Ectodermal cell (in vitro differentiated cells): ENCODE results near the gene PPM1L.

Experiments
- H3K27ac ChIP-seq: 2 replicates; pipeline ENCODE4 v1.7.0; 2013; ENCODE audit warnings: mild to moderate bottlenecking, low read depth, low read length; ENCODE audit not compliant: insufficient read depth, poor library complexity, severe bottlenecking
- H3K27me3 ChIP-seq: 2 replicates; pipeline ENCODE4 v1.7.0; 2013; ENCODE audit warnings: mild to moderate bottlenecking, low read length; ENCODE audit not compliant: insufficient read depth, control insufficient read depth, poor library complexity, severe bottlenecking
- H3K36me3 ChIP-seq: one replicate; pipeline ENCODE4 v1.7.0; 2013; ENCODE audit warnings: low read length; ENCODE audit not compliant: control insufficient read depth, insufficient read depth
- H3K4me1 ChIP-seq: one replicate; pipeline ENCODE4 v1.7.0; 2013; ENCODE audit warnings: low read length; ENCODE audit not compliant: control insufficient read depth, insufficient read depth
- H3K4me3 ChIP-seq: 2 replicates; pipeline ENCODE4 v1.7.0; 2013; ENCODE audit warnings: low read depth, low read length, control low read depth; ENCODE audit not compliant: insufficient read depth
- H3K9me3 ChIP-seq: 2 replicates; pipeline ENCODE4 v1.7.0; 2013; ENCODE audit warnings: mild to moderate bottlenecking, low read length, moderate library complexity; ENCODE audit not compliant: control insufficient read depth
- WGBS, 2 experiments: methylation state at CpG; one replicate each; pipeline ENCODE4 v1.1.7; 2013; ENCODE audit warnings: missing lambda C conversion rate in 2 of 2; 5-methylcytosine and 5-hydroxymethylcytosine counted together

The PPM1L gene

GRCh38 chr3:161038725-161039124 lies 282.7 kb downstream of the PPM1L start:
- Histone ChIP-seq H3K36me3 (no peaks in the 10 kb centered on the region), H3K27ac (no peak overlapping the region), H3K4me3 (no peak overlapping the region), H3K27me3 (peaks cover 5% of the 10 kb centered on the region), H3K9me3 (no peaks in the 10 kb centered on the region), H3K4me1 (peaks cover 7% of the 10 kb centered on the region)
- 92 to 94% methylated on average over 3 of the region's 3 CpGs for WGBS, 2 experiments

GRCh38 chr3:161042023-161042501 lies 286.0 kb downstream of the PPM1L start:
- no peak overlapping the region for H3K27ac ChIP-seq
- no peaks in the 10 kb centered on the region for H3K36me3 ChIP-seq
- H3K4me1 ChIP-seq: peaks cover 7% of the 10 kb centered on the region
- 52 to 73% methylated on average over 2 of the region's 2 CpGs for WGBS, 2 experiments
- H3K4me3 ChIP-seq: no peak overlapping the region
- H3K27me3 ChIP-seq: peaks cover 6% of the 10 kb centered on the region
- H3K9me3 ChIP-seq: no peaks in the 10 kb centered on the region

DNA sequence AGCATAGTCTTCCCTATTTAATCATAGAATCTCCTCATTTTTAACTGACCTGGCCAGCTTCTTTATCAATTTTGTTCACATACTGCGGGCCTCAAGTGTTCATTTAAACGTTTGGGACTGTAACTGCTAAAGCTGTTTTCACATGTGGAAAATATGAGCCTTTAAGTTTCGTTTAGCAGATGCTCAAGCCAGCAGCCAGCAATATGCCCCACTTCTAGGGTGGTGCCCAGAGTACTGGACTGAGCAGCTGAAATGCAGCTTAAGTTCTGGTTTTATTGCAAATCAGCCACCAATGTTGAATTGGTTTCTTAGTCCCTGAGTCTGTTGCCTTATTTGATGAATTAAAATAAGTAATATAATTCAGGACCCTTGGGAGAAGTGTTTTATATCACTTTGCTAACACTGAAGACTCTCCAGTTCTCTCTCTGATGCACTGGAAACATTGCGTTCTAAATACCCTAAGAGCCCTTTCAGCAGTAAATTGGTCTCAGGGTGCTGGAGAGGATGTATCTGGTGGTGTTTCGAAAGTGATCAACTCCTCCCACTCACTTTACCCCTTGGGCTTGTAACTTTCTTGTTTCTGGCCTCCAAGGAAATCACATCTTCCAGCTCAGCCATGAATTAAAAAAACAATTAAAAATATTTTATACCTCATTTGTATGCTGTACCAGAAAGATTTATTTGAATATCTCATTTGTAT lies 287.5 kb downstream of the PPM1L start:
- peaks cover 6% of the 10 kb centered on the region for H3K27me3 ChIP-seq
- no peak overlapping the region for H3K4me3 ChIP-seq
- no peaks in the 10 kb centered on the region for H3K36me3 ChIP-seq
- H3K9me3 ChIP-seq: no peaks in the 10 kb centered on the region
- no peak overlapping the region for H3K27ac ChIP-seq
- peaks cover 7% of the 10 kb centered on the region for H3K4me1 ChIP-seq
- WGBS, 2 experiments: 91 to 93% methylated on average over 5 of the region's 5 CpGs

DNA sequence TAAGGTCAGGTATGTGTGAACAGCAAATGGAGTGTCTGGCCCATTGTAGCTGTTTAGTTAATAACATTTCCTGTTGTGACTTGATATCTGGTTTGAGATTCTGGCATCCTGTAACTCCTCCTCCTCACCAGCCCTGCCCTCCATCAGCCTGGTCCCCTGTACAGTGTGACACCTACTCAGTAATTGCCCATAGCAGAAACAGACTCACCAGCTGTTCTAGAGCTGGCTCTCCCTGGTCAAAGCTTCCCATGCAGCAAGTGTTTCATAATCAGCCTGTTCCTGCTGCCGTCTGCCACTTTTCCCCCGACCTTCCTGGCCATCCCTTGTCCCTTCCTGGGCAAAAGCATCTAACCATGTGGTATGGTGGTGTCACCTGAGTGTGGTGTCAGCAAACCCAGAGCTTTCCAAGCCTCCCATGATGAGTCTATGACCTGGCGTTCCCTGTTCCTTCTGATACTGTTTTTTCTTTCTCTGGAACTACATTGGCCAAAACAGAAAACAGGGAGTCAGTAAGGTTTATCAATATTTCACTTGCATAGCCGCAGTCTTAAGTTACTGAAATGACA lies 293.7 kb downstream of the PPM1L start:
- H3K27ac ChIP-seq: no peak overlapping the region
- H3K36me3 ChIP-seq: no peaks in the 10 kb centered on the region
- no peak overlapping the region for H3K4me3 ChIP-seq
- H3K27me3 ChIP-seq: no peaks in the 10 kb centered on the region
- H3K9me3 ChIP-seq: no peaks in the 10 kb centered on the region
- WGBS, 2 experiments: 89 to 96% methylated on average over 4 of the region's 4 CpGs
- no peaks in the 10 kb centered on the region for H3K4me1 ChIP-seq

DNA sequence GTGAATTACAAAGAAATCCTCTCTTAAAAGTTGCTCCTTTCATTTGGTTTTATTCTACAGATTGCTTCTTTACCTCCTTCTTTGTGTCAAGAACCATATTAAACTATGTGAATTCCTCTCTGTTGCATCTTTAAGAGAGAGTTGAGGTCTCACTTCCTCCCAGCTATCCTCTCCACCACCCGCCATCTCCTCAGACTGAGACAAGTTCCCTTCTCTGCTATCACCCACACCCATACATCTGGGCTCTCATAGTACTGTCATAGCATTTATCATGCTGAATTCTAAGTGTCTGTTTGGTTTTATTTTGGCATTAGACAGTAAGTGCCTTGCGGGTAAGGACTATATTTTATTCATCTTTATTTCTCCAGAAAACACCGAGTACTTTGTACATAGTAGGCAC lies 294.9 kb downstream of the PPM1L start:
- Histone ChIP-seq H3K4me3 (no peak overlapping the region), H3K27ac (no peak overlapping the region), H3K36me3 (no peaks in the 10 kb centered on the region), H3K4me1 (no peaks in the 10 kb centered on the region), H3K27me3 (no peaks in the 10 kb centered on the region), H3K9me3 (no peaks in the 10 kb centered on the region)
- WGBS, 2 experiments: 90 to 96% methylated on average over 1 to 2 of the region's 3 CpGs

- H3K27ac ChIP-seq: no peak overlapping the region
- H3K27me3 ChIP-seq: no peaks in the 10 kb centered on the region
- H3K4me1 ChIP-seq: no peaks in the 10 kb centered on the region
- 94% methylated on average over 6 of the region's 6 CpGs for WGBS, 2 experiments
- no peak overlapping the region for H3K4me3 ChIP-seq
- H3K36me3 ChIP-seq: no peaks in the 10 kb centered on the region
- no peaks in the 10 kb centered on the region for H3K9me3 ChIP-seq
These were observed 295.8 kb downstream of the PPM1L start for GRCh38 chr3:161051856-161052255.

GRCh38 chr3:161054860-161055604 lies 299.0 kb downstream of the PPM1L start:
- Histone ChIP-seq H3K4me1 (no peaks in the 10 kb centered on the region), H3K9me3 (no peaks in the 10 kb centered on the region), H3K36me3 (no peaks in the 10 kb centered on the region), H3K4me3 (no peak overlapping the region), H3K27me3 (no peaks in the 10 kb centered on the region), H3K27ac (no peak overlapping the region)
- 94 to 96% methylated on average over 4 to 5 of the region's 5 CpGs for WGBS, 2 experiments

DNA sequence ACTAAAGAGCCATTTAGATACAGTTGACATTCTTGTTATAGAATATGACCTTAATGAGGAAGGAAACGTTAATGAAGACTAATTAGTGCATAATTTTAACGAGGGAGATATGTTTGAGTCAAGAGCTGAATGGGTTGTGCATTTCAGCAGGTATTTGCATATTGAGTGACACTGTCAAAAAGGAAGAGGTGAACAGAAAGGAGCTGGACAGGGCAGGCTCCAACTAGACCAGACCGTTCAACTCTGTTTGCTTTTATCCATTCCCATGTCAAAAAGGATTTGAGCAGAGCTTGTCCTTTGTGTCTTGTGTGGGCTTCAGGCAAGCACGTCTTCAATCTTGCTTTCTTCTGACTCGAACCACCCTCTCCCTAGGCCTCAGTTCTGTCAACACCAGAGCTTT lies 308.4 kb downstream of the PPM1L start:
- H3K4me1 ChIP-seq: no peaks in the 10 kb centered on the region
- no peak overlapping the region for H3K27ac ChIP-seq
- no peaks in the 10 kb centered on the region for H3K36me3 ChIP-seq
- no peak overlapping the region for H3K4me3 ChIP-seq
- 91 to 94% methylated on average over 5 of the region's 5 CpGs for WGBS, 2 experiments
- no peaks in the 10 kb centered on the region for H3K9me3 ChIP-seq
- H3K27me3 ChIP-seq: no peaks in the 10 kb centered on the region

DNA sequence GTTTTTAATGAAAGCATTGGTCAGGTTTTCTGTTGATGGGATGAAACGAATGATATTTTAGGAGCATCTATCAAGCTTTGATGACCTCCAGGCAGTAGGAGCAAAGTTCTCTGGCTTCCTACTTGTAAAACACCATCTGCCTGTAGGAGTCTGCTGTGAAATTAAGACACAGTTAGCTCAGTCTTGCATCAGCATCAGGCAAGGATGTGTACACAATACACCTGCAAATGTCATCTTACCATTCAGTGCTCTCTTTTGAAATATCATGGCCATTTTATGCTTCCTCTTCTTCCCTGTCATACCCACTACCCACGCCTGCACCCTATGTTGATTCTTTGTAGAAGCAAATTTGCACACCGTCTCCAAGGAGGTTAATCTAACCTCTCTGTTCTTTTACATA lies 310.9 kb downstream of the PPM1L start:
- Histone ChIP-seq H3K36me3 (no peaks in the 10 kb centered on the region), H3K9me3 (no peaks in the 10 kb centered on the region), H3K4me1 (no peaks in the 10 kb centered on the region), H3K27me3 (no peaks in the 10 kb centered on the region), H3K4me3 (no peak overlapping the region), H3K27ac (no peak overlapping the region)
- WGBS, 2 experiments: 95 to 97% methylated on average over 3 of the region's 3 CpGs

DNA sequence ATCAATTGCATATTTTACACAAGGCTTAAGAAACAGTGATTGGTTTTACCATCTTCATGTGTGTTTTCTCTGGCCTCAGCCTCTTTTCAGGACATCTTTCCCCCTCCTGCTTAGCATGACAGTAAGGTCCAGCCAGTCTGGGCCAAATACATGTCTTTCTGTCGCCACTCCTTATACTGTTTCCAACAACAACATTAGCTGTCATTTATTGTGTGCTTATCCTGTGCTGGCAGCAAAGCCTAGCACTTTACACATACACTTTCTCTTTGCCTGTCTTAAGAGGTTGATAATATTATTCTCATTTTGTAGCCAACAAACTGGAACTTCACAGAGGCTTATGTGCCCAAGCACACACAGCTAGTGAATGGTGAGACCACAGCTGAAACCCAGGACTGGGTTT lies 311.3 kb downstream of the PPM1L start:
- no peaks in the 10 kb centered on the region for H3K36me3 ChIP-seq
- H3K4me3 ChIP-seq: no peak overlapping the region
- WGBS, 2 experiments: 94 to 96% methylated on average over 1 of the region's 1 CpG

More for the DNA sequence above, 311.3 kb downstream of the PPM1L start:
- Histone ChIP-seq H3K9me3 (no peaks in the 10 kb centered on the region), H3K27ac (no peak overlapping the region), H3K4me1 (no peaks in the 10 kb centered on the region), H3K27me3 (no peaks in the 10 kb centered on the region)
